Measurements from ENCODE around the gene FAM9C. TPM values are rescaled to one million over a fixed set of nuclear protein-coding genes. Genes with fewer than 3 reads are reported as not detected.
"Not testable (repeated sequence)": the region's sequence is repeated elsewhere in the genome, so short reads cannot be mapped to it uniquely, and the experiment has no call there.

Gene FAM9C
- total RNA-seq, 1 donor from 2014 or later: 0.26 TPM

- no peak for DNase-seq (ENCODE audit: low spot score)
Observed at GRCh38 chrX:13043138-13043537, 1.3 kb downstream of the FAM9C start.

GRCh38 chrX:13036896-13037295 lies 7.5 kb downstream of the FAM9C start:
- no peak for DNase-seq (ENCODE audit: low spot score)

GRCh38 chrX:13033193-13033592 lies 11.2 kb downstream of the FAM9C start:
- no peak for DNase-seq (ENCODE audit: low spot score)

- DNase-seq (ENCODE audit: low spot score): no peak
Observed at GRCh38 chrX:13029887-13030771, 14.3 kb downstream of the FAM9C start.

- no peak for DNase-seq (ENCODE audit: low spot score)
Observed at GRCh38 chrX:13029637-13029886, 14.9 kb downstream of the FAM9C start.

GRCh38 chrX:13028871-13029636 lies 15.4 kb downstream of the FAM9C start:
- no peak for DNase-seq (ENCODE audit: low spot score)

- no peak for DNase-seq (ENCODE audit: low spot score)
Observed at GRCh38 chrX:13026877-13027652, 17.4 kb downstream of the FAM9C start.

GRCh38 chrX:13024986-13025385 lies 19.4 kb downstream of the FAM9C start:
- no peak for DNase-seq (ENCODE audit: low spot score)

- DNase-seq (ENCODE audit: low spot score): no peak
Observed at GRCh38 chrX:13023979-13024378, 20.4 kb downstream of the FAM9C start.

GRCh38 chrX:13023567-13023966 lies 20.9 kb downstream of the FAM9C start:
- DNase-seq (ENCODE audit: low spot score): no peak

- DNase-seq (ENCODE audit: low spot score): no peak
Observed at GRCh38 chrX:13022926-13023325, 21.5 kb downstream of the FAM9C start.

- not testable (repeated sequence) for DNase-seq (ENCODE audit: low spot score)
Observed at GRCh38 chrX:13016731-13017130, 27.7 kb downstream of the FAM9C start.

- no peak for DNase-seq (ENCODE audit: low spot score)
Observed at GRCh38 chrX:13015536-13016236, 28.7 kb downstream of the FAM9C start.

- no peak for DNase-seq (ENCODE audit: low spot score)
Observed at GRCh38 chrX:13014111-13015096, 30.0 kb downstream of the FAM9C start.

- no peak for DNase-seq (ENCODE audit: low spot score)
Observed at GRCh38 chrX:13013363-13014110, 30.9 kb downstream of the FAM9C start.

GRCh38 chrX:13010546-13010945 lies 33.9 kb downstream of the FAM9C start:
- no peak for DNase-seq (ENCODE audit: low spot score)

- DNase-seq (ENCODE audit: low spot score): no peak
Observed at GRCh38 chrX:13009844-13010243, 34.6 kb downstream of the FAM9C start.

- no peak for DNase-seq (ENCODE audit: low spot score)
Observed at GRCh38 chrX:13009273-13009672, 35.1 kb downstream of the FAM9C start.

- DNase-seq (ENCODE audit: low spot score): no peak
Observed at GRCh38 chrX:13008851-13009250, 35.6 kb downstream of the FAM9C start.

- DNase-seq (ENCODE audit: low spot score): no peak
Observed at GRCh38 chrX:13008189-13008533, 36.3 kb downstream of the FAM9C start.
